GM18909 (cell line): ENCODE results near the gene NAXD.
"Not testable (repeated sequence)": the region's sequence is repeated elsewhere in the genome, so short reads cannot be mapped to it uniquely, and the experiment has no call there.

Source experiments
- ATAC-seq: cut with Tn5 transposase; IDR thresholded peaks from one replicate; pipeline ENCODE4 v1.9.1; 2021; ENCODE audit warnings: mild to moderate bottlenecking; ENCODE audit not compliant: unreplicated experiment, poor library complexity

Gene NAXD

DNA sequence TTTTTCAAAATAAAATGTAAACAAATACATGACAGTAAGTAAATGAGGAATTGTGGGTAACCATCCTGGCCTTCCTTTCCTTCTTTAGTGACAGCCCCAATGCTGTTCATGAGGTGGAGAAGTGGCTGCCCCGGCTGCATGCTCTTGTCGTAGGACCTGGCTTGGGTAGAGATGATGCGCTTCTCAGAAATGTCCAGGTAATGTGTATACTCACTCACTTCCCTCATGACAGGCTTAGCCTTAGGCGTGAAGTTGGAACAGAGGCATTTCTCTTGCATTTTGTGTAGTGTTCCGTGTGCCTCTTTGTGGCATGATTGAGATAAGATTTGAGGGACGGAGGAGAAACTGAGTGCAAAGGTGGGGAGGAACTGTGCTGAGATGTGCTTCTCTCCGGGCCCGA, 12.0 kb downstream of the NAXD start:
- ATAC-seq, result no peak

DNA sequence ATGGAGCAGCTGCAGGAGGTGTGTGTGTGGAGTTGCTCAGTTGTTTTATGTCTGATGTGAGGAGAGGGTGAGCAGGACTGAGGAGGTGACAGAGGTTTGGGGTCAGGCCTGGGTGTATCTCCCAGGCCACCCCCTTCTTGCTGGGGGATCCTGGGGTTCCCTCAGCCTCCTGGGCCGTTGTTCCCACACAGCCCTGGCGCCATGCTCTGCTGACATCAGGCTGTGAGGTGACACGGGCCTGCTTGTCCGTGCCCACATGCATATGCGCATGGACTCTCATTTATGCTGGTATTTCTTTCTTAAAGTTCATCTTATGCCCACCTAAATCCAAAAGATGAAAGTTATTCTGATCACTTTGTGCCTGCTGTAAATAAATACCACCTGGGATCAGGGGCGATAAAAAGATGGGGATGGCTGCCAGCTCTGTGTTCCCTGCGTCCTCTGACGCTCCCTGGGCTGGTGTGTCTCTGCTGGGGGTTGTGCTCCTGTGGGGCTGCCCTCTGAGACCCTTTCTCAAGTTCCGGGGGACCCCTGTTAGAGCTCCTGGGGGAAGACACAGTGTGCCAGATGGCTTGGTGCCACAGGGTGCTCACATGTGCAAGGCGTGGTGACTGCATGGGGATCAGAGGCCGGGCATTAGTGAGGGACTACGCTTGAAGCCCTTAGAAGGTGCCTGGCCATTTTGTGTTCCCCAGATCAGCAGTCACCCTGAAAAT, 12.6 kb downstream of the NAXD start:
- no peak for ATAC-seq

DNA sequence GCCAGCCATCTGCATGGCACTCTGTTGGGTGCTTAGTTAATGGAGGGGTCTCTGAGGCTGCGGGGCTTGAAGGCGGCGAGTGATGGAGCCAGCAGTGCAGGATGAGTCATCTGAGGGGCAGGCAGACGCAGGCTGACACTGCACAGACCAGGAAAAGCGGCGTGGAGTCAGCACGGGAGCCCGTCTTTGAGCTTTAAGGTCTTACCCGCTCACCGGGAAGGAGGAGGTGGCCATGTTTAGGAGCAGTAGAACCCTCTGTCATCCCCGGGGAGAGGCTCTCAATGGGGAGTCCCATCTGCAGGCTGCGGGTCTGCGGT, 13.1 kb downstream of the NAXD start:
- ATAC-seq, result no peak

DNA sequence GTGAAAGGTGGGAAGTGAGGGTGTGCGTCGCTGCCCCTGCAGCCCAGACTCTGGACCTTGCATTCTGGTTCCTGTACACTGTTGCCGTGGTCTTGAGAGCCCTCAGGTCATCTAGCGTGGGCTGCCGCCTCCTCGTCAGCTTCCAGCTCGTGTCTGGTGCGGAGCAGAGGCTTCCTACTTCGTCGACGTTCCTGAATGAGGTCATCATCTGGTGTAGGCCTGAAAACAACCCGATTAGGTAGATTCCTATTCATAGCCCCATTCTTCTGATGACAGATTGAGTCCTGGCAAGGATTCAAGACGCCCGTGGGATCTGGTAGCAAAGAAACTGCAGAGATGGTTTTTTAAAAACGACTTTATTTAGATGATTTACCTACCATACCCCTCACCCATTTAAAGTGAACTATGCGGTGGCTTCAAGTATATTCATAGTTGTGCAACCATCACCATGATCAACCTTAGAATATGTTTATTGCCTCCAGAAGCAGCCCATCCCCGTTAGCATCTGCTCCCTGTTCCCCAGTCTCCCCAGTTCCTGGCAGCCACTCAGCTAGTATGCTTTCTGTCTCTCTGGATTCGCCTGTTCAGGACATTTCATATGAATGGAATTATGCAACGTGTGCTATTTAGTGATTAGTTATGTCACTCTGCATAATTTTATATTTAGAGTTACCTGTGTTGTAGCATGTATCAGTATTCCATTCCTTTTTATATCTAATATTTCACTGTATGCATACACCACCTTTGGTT, 13.8 kb downstream of the NAXD start:
- no peak for ATAC-seq

DNA sequence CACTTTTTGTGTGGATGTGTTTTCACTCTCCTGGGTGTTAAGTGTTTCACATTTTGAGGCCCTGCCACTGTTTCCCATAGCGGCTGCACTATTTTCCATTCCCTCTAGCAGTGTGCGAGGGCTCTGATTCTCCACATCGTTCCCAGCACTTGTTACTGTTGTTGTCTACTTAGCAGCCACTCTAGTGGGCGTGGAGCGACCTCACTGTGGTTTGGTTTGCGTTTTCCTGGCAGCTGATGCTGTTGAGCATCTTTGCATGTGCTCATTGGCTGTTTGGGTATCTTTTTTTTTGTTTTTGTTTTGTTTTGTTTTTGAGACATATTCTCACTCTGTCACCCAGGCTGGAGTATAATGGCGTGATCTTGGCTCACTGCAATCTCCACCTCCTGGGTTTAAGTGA, 14.4 kb downstream of the NAXD start:
- ATAC-seq, result no peak

DNA sequence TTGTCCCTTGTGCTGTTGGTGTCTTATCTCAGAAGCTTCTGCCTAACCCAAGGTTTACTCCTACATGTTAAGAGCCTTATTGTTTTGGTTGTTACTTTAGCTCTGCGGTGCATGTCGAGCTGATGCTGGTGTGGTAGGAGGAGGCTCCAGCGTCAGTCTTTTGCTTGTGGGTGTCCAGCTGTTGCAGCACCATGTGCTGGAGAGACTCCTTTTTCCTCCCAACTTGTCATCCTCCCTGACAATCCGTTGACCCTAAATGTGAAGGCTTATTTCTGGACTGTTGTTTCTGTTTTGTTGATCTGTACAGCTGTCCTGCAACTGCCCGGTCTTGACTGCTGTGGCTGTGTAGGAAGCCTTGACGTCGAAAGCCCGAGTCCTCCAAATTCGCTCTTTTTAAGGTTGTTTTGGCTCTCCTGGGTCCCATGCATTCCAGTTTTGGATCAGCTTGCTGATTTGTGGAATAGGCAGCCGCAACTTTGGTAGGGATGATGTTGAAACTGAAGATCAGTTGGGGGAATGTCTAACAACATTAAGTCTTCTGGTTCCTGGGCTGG, 15.3 kb downstream of the NAXD start:
- no peak for ATAC-seq

DNA sequence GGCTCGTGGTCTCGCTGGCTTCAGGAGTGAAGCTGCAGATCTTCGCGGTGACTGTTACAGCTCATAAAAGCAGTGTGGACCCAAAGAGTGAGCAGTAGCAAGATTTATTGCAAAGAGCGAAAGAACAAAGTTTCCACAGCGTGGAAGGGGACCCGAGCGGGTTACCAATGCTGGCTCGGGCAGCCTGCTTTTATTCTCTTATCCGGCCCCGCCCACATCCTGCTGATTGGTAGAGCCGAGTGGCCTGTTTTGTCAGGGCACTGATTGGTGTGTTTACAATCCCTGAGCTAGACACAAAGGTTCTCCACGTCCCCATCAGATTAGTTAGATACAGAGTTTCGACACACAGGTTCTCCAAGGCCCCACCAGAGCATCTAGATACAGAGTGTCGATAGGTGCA, 16.9 kb downstream of the NAXD start:
- not testable (repeated sequence) for ATAC-seq

DNA sequence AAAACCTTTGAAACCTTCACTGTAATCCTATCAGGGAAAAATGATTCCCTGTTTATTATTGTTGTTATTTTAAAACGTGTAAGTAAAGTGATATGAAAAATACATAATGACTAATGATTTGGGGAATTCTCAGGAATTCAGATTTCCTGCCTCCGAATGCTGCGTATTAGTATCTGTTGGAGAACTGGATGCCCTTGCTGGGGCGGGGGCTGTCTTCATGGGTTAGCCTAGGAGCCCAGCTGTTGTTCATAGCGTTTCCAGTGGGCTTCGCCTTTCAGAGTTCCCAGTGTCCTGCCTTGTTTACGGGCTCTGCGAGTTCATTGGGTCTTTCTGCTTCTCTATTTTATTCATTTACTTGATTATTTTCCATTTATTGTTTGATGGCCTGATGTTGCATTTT, 18.4 kb downstream of the NAXD start:
- ATAC-seq, result no peak

DNA sequence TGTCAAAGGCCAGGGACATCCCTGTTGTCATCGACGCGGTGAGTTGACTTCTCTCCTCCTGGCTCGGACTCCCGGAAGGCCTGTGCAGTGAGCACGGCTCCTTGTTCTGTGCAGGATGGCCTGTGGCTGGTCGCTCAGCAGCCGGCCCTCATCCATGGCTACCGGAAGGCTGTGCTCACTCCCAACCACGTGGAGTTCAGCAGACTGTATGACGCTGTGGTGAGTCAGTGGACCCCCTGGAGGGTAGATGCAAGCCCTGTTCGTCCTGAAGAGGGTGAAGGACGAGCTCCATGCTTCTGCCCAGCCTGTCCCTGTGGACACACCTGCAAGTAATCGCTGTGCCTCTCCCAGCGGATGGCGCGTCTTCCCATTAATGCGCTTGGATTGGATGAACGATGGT, 19.2 kb downstream of the NAXD start:
- ATAC-seq, result no peak

DNA sequence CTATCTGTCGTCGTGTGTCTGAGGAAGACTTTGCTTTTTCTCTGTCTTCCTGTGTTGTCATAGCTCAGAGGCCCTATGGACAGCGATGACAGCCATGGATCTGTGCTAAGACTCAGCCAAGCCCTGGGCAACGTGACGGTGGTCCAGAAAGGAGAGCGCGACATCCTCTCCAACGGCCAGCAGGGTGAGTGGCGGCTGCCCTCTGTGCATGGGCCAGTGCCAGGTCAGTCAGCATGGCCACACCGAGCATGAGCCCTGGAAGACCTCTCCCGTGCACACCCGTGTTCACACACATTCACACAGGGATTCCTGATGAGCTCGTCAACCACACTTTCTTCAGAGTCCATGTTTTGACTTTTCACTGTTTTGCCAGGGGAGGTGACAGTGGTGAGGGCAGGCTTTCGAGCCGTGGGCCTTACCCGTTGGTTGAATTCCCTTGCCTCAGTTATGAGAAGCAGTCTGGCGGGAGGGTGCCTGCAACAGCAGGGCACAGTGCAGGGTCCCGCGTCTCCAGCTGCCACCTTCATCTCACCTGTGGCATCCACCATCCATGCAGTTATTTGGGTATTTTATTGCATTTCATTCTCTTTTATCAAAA, 20.2 kb downstream of the NAXD start:
- no peak for ATAC-seq

DNA sequence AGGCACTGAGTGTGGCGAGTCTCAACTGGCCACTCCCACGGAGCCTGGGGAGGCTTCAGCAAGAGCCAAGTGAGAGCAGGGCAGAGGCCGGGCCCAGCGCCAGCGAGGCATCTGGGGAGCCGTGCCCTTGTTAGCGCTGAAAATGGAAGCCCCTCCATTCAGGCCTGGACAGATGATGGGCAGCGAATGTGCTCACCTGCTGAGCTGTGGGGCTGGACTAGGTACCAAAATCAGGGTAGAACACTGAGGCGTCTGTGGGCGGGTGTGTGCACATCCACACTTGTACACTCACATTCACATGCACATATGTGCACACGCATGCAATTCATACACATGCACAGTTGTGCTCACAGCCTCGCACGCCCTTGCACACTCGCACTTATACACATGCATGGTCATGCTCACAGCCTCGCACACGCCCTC, 20.7 kb downstream of the NAXD start:
- no peak for ATAC-seq

DNA sequence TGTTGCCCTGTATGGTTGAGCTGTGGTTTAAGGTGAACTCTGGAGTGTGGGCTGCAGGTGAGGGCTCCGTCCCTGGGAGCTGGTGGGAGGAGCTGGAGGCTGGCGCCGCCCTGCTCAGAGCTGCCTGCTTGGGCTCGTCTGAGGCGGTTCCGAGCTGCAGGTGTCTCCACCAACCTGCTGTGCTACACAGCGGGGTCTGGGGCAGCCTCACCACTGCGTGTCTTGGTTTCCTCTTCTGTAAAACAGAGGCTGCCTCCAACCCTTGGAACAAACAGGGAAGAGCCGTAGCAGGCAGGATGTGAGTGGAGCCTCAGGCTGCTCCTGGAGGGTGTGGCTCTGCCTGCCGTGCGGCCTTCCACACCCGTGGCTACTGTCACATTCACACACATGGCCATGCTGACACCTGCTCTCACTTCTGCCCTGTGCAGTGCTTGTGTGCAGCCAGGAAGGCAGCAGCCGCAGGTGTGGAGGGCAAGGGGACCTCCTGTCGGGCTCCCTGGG, 21.4 kb downstream of the NAXD start:
- ATAC-seq, result no peak

DNA sequence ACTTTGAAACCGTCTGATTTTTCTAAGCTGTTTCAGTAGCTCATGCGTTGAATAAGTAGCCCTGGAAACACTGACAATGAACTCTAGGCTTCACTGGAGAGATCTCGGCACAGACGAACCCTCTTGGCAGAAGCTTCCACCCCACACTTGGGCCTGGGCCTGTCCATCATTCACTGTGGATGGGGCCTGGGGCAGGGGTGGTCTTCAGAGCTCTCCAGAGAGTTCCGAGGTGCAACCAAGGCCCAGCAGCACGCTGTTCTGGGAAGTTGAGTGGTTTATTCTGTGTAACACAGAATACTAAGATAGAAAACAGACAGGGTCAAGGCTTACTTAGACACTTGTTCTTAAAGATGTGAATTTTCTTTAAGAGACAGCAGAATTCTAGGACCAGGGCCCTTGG, 21.9 kb downstream of the NAXD start:
- no peak for ATAC-seq

DNA sequence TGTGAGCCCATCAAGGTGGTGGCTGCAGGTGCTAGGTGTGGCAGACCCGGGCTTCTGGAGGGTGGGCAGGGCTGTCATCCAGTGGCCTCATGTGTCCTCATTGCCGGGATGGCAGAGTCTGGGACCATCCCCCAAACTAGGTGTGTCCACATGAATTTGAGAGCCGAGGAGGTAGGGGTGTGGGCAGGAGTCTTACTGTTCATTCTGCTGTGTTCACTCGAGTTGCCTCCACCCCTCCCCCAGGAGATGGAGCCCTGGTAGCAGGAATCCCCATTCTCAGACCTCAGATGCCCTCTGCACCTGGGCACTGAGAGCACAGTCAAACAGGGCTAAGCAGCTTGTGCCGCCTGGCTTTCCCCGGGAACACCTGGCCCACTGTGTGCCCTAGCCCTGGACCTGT, 22.4 kb downstream of the NAXD start:
- ATAC-seq, result no peak

DNA sequence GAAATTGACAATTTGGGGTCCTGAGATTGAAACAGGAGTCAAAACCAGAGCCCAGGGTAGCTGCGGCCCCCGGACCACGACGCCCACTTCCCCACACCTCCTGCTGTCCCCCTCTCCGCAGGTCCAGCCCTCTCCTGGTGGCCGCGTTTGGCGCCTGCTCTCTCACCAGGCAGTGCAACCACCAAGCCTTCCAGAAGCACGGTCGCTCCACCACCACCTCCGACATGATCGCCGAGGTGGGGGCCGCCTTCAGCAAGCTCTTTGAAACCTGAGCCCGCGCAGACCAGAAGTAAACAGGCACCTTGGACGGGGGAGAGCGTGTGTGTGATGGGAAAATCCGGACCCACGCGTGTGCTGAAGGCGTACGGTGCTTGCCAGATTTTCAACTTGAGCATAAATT, 22.9 kb downstream of the NAXD start:
- ATAC-seq, result no peak

DNA sequence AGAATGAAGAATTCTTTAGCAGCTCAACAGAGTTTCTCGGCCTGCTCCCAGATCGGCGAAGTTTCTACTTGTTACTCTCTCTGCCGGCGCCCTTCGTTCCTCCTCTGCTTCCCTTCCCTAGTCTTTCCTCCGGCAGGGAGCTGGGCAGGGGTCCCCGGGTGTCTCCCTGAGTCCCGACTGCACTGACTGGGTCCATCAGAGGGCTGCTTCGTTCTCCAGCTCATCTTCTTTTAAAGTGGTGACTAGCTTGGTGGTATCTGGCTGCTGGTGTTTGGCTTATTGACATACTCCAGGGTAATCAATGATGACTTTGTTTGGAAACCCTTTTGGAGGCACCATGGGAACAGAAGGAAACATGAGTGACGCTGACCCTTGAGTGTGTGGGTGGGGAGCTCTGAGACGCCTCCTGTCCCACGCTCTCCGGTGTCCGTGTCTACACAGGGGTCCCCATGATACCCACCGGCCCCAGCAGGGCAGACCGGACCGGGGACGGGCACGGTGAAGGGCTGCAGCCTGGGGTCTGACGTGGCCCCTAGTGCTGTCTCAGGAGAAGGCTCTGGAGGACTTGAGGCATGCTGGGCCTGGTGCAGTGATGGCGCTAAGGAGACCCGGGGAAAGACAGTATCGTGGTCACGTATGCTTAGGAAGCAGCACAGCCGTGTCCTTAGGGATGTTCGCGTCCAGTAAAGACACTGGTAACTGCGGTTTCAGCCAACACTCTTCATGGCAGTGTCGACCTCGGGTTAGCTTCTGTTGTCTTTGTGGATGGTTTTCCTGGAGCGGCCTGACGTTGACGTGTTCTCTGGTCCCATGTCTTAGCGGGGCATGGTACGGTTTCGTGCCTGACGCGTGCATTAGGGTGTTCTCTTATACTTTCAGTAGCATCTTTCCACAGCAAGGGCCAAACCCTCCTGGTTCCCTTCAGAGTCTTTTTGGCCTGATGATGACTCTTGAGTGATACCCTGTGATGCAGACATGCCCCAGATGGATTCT, 23.8 kb downstream of the NAXD start:
- ATAC-seq, result no peak

DNA sequence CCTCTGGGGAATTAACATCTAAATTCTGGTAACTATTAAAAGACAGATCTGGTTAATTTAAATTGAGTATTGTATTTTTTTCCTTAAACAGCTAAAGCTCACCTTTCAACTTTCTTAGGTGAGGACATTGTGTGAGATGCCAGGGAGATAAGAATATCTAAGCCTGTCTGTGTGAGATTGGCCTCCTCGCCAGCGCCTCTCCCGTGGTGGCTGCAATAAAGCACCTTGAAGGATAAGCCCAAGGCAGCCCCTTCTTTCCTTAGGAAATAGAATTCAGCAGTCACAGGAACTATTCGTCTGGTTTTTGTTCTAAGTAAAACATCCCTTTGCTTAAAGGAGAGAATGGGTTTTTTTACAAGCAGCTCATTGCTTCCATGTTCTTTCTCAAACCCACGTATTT, 24.6 kb downstream of the NAXD start:
- ATAC-seq, result no peak

DNA sequence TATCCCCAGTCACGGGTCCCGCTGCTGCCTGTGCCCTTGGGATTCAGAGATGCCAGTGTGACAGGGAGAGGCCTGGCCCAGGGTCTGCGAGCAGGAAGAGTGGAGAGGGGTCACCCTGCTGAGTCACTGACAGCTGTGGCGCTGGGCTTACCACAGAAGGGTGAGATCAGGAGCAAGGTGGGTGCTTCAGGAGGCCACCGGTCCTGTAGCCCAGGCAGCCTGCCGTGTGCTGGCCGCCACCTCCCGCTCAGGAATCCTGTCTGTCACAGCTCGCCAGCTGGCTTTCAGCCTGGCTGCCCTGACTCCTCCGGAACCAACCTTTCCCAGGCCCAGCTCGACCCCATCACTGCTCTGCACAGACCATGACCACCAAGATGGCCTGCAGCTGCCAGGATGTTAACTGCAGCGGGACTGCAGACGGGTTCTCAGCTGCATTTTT, 25.3 kb downstream of the NAXD start:
- ATAC-seq, result no peak

DNA sequence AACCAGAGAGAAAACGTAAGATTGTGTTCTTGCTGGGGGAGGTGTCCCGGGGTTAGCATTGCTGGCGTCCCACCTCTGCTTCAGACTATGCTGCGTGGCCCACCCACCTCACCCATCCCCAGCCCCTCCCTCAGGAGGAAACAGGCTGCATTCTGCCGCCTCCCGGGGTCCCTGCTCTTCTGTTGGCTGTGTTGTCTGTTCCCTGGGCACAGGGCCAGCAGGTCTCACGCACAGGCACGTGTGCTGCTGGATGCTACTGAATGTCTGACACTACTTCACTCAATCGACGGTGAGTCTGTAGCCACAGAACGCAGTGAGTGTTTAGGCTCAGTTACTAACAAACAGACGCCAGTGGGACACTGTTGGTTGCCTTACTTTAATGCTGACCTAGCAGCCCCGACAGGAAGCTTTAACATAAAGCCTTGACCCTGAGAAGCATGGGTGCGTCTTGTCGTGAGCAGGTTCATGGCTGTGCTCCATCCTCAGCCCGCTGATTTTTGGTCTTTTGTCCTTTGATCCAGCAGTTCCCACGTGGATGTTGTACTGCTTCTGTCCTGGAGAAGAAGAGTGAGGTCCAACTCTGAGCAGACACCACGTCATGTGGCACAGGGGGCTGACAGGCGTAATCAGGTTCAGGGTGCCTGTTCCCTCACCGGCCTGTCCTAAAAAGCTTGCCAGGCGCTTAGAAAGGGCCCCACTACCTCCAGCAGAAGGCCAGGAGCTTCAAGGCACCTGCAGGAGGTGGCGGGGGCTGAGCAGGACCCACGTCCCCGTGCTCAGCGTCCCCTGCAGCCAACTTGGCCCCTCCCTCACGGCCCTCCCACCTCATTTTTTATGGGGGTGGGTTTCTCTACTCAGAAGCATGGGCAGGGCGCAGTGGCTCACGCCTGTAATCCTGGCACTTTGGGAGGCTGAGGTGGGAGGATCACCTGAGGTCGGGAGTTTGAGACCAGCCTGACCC, 26.0 kb downstream of the NAXD start:
- ATAC-seq, result no peak
